GM12878 (cell line): Measurements from ENCODE around the gene DSE. TPM values are rescaled to one million over a fixed set of nuclear protein-coding genes. Genes with fewer than 3 reads are reported as not detected.

ENCODE experiments used
- ATAC-seq: fragments of 200-7000 bp; cut with Tn5 transposase; 3 replicates; pipeline ENCODE4 v1.9.1; 2020; ENCODE audit warnings: mild to moderate bottlenecking, moderate library complexity
- BruUV-seq: library from RNA; stranded (reverse); fragments of 400-500 nt; replicated peaks from 2 replicates; lab custom pipeline; 2021; lab: Mats Ljungman, UMichigan
- CTCF ChIA-PET: fragments of 300-600 bp; sonication (Branson Sonifier 250); formaldehyde crosslinking; extraction: SDS; loops from one replicate; lab custom pipeline; 2021; ENCODE audit warnings: inconsistent platforms; lab: Yijun Ruan, JAX
- POLR2A ChIA-PET: fragments of 350-600 bp; formaldehyde crosslinking; extraction: SDS; loops from one replicate; lab custom pipeline; 2021; ENCODE audit warnings: inconsistent platforms; lab: Charles Lee
- RAD21 ChIA-PET: fragments of 300-600 bp; sonication (Branson Sonifier 250); formaldehyde crosslinking; loops from one replicate; lab custom pipeline; 2023; ENCODE audit warnings: antibody characterized with exemption; ENCODE audit not compliant: unreplicated experiment; lab: Charles Lee
- SMC1A ChIA-PET: fragments of 300-600 bp; sonication (Branson Sonifier 250); formaldehyde crosslinking; loops from one replicate; lab custom pipeline; 2023; ENCODE audit not compliant: unreplicated experiment, uncharacterized antibody; lab: Charles Lee
- DNase-seq: peaks from one replicate; pipeline ENCODE4 v3.0.0-alpha.2; 2011; ENCODE audit warnings: low read depth, low spot score
- FAIRE-seq: peaks from 3 replicates; lab custom pipeline; 2011; peaks lifted over from hg19 to GRCh38; lab: Jason Lieb, UNC
- H2AFZ ChIP-seq: 2 replicates; pipeline ENCODE4 v1.6.0; 2011; ENCODE audit warnings: low read depth, low read length, control low read depth; ENCODE audit not compliant: control insufficient read depth
- H3K27ac ChIP-seq: 2 replicates; pipeline ENCODE4 v1.5.1; 2011; ENCODE audit warnings: control low read depth; ENCODE audit not compliant: control insufficient read depth, insufficient read depth
- H3K27me3 ChIP-seq, 2 experiments: replicated peaks in 1 of 2; 2 replicates each; pipeline versions ENCODE4 v1.6.0 to v1.6.1; 2011; ENCODE audit warnings: low read length in 1 of 2; ENCODE audit not compliant: control insufficient read depth in 2 of 2, insufficient read depth in 2 of 2
- H3K36me3 ChIP-seq, 2 experiments: 2 replicates each; pipeline ENCODE4 v1.5.1; 2011; ENCODE audit warnings: low read length in 1 of 2; ENCODE audit not compliant: control insufficient read depth in 2 of 2, insufficient read depth in 2 of 2
- H3K4me1 ChIP-seq: 2 replicates; pipeline ENCODE4 v1.6.1; 2011; ENCODE audit warnings: mild to moderate bottlenecking, low read length, moderate library complexity, mixed read lengths; ENCODE audit not compliant: control insufficient read depth, insufficient read depth
- H3K4me2 ChIP-seq: 2 replicates; pipeline ENCODE4 v1.6.0; 2011; ENCODE audit warnings: control low read depth; ENCODE audit not compliant: control insufficient read depth, insufficient read depth
- H3K4me3 ChIP-seq: fragments of 200-600 bp; sonication (generic); 2 replicates; pipeline ENCODE4 v1.5.1; 2016
- H3K79me2 ChIP-seq: 2 replicates; pipeline ENCODE4 v1.6.0; 2011; ENCODE audit warnings: low read length; ENCODE audit not compliant: control insufficient read depth, insufficient read depth
- H3K9ac ChIP-seq: 2 replicates; pipeline ENCODE4 v1.8.0; 2011; ENCODE audit warnings: low read length, control low read depth, mixed read lengths; ENCODE audit not compliant: control insufficient read depth, insufficient read depth
- H3K9me3 ChIP-seq: replicated peaks from 3 replicates; pipeline ENCODE4 v1.5.1; 2011; ENCODE audit warnings: mild to moderate bottlenecking, low read length; ENCODE audit not compliant: control insufficient read depth, insufficient read depth
- H4K20me1 ChIP-seq: 2 replicates; pipeline ENCODE4 v1.6.0; 2011; ENCODE audit not compliant: control insufficient read depth, insufficient read depth
- HDAC6 ChIP-seq: fragments of 200-600 bp; sonication (generic); IDR thresholded peaks from one replicate; pipeline ENCODE4 v1.8.0; 2017; ENCODE audit warnings: antibody characterized with exemption; ENCODE audit not compliant: unreplicated experiment
- MTA2 ChIP-seq: fragments of 450-650 bp; IDR thresholded peaks from 2 replicates; pipeline ENCODE4 v1.6.1; 2016; ENCODE audit warnings: low read depth, mild to moderate bottlenecking, moderate library complexity
- MYB ChIP-seq: fragments of 150-350 bp; IDR thresholded peaks from 2 replicates; pipeline ENCODE4 v1.6.1; 2014; ENCODE audit warnings: mild to moderate bottlenecking, low read depth, low read length, borderline replicate concordance
- NFYB ChIP-seq: IDR thresholded peaks from 2 replicates; pipeline ENCODE4 v1.6.1; 2011; ENCODE audit warnings: low read depth, mild to moderate bottlenecking, low read length, improper control_type of control experiment, moderate library complexity; ENCODE audit not compliant: insufficient read depth
- PAX8 ChIP-seq: fragments of 450-650 bp; IDR thresholded peaks from 2 replicates; pipeline ENCODE4 v1.6.1; 2017; ENCODE audit warnings: mild to moderate bottlenecking, moderate library complexity
- POLR2AphosphoS2 ChIP-seq: IDR thresholded peaks from 2 replicates; pipeline ENCODE4 v1.6.1; 2011; ENCODE audit warnings: low read depth, mild to moderate bottlenecking, low read length, improper control_type of control experiment, moderate library complexity
- SIN3A ChIP-seq: IDR thresholded peaks from 2 replicates; pipeline ENCODE4 v1.6.1; 2012; ENCODE audit warnings: low read depth, low read length, improper control_type of control experiment
- TARDBP ChIP-seq: IDR thresholded peaks from 2 replicates; pipeline ENCODE4 v1.6.1; 2016; ENCODE audit warnings: borderline replicate concordance
- WGBS: methylation state at CpG from one replicate; pipeline ENCODE4 v1.1.6; 2016; ENCODE audit warnings: low lambda C conversion rate; ENCODE audit not compliant: insufficient replicate concordance, insufficient coverage; ENCODE audit errors: missing lambda C conversion rate; 5-methylcytosine and 5-hydroxymethylcytosine counted together
- in situ Hi-C: fragments of 300-500 bp; cut with MboI; formaldehyde crosslinking; loops from 9 replicates; pipeline ENCODE4 v1.14.3; 2018; ENCODE audit warnings: mixed read lengths
- intact Hi-C: fragments of 100-400 bp; cut with micrococcal nuclease; formaldehyde crosslinking; loops from one replicate; pipeline ENCODE4 v1.14.2; 2022; ENCODE audit not compliant: unreplicated experiment
- polyA plus RNA-seq, 11 experiments: library from polyadenylated mRNA; depleted of rRNA in 4 of 11; unstranded in 6 of 11; stranded (reverse) in 5 of 11; fragments of >200 nt; fragmentation: Nextera tagmentation in 4 of 11; fragmentation: Illumina TruSeq in 1 of 11; extraction: Ambion mirVana in 4 of 11; extraction: Trizol in 1 of 11; gene quantifications; 1 replicate in 1 of 11; 2 replicates in 10 of 11; pipeline versions ENCODE4 v1.2.1 to v1.2.3, GENCODE V29; 2011 to 2016; ENCODE audit warnings: inconsistent platforms in 2 of 11, missing spikeins in 2 of 11, low read depth in 1 of 11
- total RNA-seq, 4 experiments: library from RNA; depleted of rRNA in 3 of 4; stranded (reverse); fragments of >200 nt in 3 of 4; fragmentation: Illumina TruSeq in 1 of 4; extraction: Trizol in 1 of 4; gene quantifications; 2 replicates each; pipeline versions ENCODE4 v1.2.1 to v1.2.3, GENCODE V29; 2013 to 2021
- TF ChIP-seq, protein P1 (sequence below): fragments of 150-350 bp; IDR thresholded peaks from 2 replicates; pipeline ENCODE4 v1.6.1; 2016; ENCODE audit warnings: low read depth, low read length
- TF ChIP-seq, protein P2 (sequence below): fragments of 450-650 bp; conservative IDR thresholded peaks from 2 replicates; pipeline ENCODE4 v1.6.1; 2017; ENCODE audit warnings: mild to moderate bottlenecking, moderate library complexity
- TF ChIP-seq, protein P3 (sequence below): fragments of 450-650 bp; IDR thresholded peaks from 2 replicates; pipeline ENCODE4 v1.6.1; 2017; ENCODE audit warnings: mild to moderate bottlenecking, low read depth, inconsistent platforms; ENCODE audit not compliant: poor library complexity, severe bottlenecking
- TF ChIP-seq, protein P4 (sequence below): fragments of 450-650 bp; IDR thresholded peaks from 2 replicates; pipeline ENCODE4 v1.6.1; 2017; ENCODE audit warnings: antibody characterized with exemption, mild to moderate bottlenecking, moderate library complexity

The DSE gene
- total and polyA plus RNA-seq, 10 of the 15 experiments (the other 5 are each of a cell fraction or from before 2014, with no cell fraction given) = 12.6 to 76.4 (median 43.0) TPM

DNA sequence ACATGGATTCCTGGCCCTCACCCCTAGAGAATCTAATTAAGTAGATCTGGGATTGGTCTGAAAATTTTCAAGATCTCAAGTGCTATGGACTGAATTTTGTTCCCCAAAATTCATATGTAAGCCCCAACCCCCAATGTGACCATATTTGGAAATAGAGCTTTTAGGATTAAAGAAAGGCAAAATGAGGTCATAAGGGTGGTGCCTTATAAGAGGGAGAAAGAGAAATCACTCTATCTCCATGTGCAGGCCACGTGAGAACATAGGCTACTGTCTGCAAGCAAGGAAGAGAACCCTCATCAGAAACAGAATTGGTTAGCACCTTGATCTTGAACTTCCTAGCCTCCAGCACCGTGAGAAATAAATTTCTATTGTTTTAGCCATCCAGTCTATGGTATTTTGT lies 8.5 kb upstream of the DSE start:
- Histone ChIP-seq H3K9ac (no peak overlapping the region), H3K4me1 (0 out of 2 replicates have a peak, but pooled peaks cover 2% of the 10 kb centered on the region), H3K4me3 (no peak overlapping the region), H3K27me3 (no peaks in the 10 kb centered on the region), H4K20me1 (no peaks in the 10 kb centered on the region), H3K36me3 (no peaks in the 10 kb centered on the region), H3K9me3 (no peaks in the 10 kb centered on the region), H2AFZ (no peak overlapping the region), H3K27ac (no peak overlapping the region), H3K4me2 (no peak overlapping the region), H3K79me2 (no peaks in the 10 kb centered on the region)
- ChIA-PET RAD21 (interaction anchor here (3.1 kb wide), 1 partner anchor 74 kb away, joined by 10 read pairs; no protein-coding TSS in a partner anchor), CTCF (interaction anchor here (1.1 to 2.1 kb wide), 4 partner anchors 9 to 74 kb away, joined by 3 to 7 read pairs (median 5); no protein-coding TSS in a partner anchor), POLR2A (interaction anchor here (1.2 to 1.5 kb wide), 2 partner anchors 9 to 33 kb away, joined by 3 to 7 read pairs; partner anchors contain the start of gene DSE), SMC1A (interaction anchor here (0.8 to 1.8 kb wide), 8 partner anchors 9 to 173 kb away, joined by 3 to 7 read pairs (median 3); partner anchors contain the start of gene DSE)
- in situ Hi-C loops = no loop called here
- no peak for FAIRE-seq
- ATAC-seq = no peak
- no TSS peak for BruUV-seq
- no peak for DNase-seq
- WGBS = 73% methylated on average over 2 of the region's 2 CpGs
- intact Hi-C loops = no loop called here
- TF ChIP-seq HDAC6 = no peak
- no peak for TF ChIP-seq POLR2AphosphoS2
- TF ChIP-seq, protein P1, sequence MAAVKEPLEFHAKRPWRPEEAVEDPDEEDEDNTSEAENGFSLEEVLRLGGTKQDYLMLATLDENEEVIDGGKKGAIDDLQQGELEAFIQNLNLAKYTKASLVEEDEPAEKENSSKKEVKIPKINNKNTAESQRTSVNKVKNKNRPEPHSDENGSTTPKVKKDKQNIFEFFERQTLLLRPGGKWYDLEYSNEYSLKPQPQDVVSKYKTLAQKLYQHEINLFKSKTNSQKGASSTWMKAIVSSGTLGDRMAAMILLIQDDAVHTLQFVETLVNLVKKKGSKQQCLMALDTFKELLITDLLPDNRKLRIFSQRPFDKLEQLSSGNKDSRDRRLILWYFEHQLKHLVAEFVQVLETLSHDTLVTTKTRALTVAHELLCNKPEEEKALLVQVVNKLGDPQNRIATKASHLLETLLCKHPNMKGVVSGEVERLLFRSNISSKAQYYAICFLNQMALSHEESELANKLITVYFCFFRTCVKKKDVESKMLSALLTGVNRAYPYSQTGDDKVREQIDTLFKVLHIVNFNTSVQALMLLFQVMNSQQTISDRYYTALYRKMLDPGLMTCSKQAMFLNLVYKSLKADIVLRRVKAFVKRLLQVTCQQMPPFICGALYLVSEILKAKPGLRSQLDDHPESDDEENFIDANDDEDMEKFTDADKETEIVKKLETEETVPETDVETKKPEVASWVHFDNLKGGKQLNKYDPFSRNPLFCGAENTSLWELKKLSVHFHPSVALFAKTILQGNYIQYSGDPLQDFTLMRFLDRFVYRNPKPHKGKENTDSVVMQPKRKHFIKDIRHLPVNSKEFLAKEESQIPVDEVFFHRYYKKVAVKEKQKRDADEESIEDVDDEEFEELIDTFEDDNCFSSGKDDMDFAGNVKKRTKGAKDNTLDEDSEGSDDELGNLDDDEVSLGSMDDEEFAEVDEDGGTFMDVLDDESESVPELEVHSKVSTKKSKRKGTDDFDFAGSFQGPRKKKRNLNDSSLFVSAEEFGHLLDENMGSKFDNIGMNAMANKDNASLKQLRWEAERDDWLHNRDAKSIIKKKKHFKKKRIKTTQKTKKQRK = no peak
- no peak for TF ChIP-seq MYB
- TF ChIP-seq PAX8 = no peak
- no peak for TF ChIP-seq NFYB
- TF ChIP-seq SIN3A = no peak
- TF ChIP-seq, protein P2, sequence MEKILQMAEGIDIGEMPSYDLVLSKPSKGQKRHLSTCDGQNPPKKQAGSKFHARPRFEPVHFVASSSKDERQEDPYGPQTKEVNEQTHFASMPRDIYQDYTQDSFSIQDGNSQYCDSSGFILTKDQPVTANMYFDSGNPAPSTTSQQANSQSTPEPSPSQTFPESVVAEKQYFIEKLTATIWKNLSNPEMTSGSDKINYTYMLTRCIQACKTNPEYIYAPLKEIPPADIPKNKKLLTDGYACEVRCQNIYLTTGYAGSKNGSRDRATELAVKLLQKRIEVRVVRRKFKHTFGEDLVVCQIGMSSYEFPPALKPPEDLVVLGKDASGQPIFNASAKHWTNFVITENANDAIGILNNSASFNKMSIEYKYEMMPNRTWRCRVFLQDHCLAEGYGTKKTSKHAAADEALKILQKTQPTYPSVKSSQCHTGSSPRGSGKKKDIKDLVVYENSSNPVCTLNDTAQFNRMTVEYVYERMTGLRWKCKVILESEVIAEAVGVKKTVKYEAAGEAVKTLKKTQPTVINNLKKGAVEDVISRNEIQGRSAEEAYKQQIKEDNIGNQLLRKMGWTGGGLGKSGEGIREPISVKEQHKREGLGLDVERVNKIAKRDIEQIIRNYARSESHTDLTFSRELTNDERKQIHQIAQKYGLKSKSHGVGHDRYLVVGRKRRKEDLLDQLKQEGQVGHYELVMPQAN = no peak
- TF ChIP-seq MTA2 = no peak
- no peak for TF ChIP-seq TARDBP
- TF ChIP-seq, protein P3, sequence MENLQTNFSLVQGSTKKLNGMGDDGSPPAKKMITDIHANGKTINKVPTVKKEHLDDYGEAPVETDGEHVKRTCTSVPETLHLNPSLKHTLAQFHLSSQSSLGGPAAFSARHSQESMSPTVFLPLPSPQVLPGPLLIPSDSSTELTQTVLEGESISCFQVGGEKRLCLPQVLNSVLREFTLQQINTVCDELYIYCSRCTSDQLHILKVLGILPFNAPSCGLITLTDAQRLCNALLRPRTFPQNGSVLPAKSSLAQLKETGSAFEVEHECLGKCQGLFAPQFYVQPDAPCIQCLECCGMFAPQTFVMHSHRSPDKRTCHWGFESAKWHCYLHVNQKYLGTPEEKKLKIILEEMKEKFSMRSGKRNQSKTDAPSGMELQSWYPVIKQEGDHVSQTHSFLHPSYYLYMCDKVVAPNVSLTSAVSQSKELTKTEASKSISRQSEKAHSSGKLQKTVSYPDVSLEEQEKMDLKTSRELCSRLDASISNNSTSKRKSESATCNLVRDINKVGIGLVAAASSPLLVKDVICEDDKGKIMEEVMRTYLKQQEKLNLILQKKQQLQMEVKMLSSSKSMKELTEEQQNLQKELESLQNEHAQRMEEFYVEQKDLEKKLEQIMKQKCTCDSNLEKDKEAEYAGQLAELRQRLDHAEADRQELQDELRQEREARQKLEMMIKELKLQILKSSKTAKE = no peak
- TF ChIP-seq, protein P4, sequence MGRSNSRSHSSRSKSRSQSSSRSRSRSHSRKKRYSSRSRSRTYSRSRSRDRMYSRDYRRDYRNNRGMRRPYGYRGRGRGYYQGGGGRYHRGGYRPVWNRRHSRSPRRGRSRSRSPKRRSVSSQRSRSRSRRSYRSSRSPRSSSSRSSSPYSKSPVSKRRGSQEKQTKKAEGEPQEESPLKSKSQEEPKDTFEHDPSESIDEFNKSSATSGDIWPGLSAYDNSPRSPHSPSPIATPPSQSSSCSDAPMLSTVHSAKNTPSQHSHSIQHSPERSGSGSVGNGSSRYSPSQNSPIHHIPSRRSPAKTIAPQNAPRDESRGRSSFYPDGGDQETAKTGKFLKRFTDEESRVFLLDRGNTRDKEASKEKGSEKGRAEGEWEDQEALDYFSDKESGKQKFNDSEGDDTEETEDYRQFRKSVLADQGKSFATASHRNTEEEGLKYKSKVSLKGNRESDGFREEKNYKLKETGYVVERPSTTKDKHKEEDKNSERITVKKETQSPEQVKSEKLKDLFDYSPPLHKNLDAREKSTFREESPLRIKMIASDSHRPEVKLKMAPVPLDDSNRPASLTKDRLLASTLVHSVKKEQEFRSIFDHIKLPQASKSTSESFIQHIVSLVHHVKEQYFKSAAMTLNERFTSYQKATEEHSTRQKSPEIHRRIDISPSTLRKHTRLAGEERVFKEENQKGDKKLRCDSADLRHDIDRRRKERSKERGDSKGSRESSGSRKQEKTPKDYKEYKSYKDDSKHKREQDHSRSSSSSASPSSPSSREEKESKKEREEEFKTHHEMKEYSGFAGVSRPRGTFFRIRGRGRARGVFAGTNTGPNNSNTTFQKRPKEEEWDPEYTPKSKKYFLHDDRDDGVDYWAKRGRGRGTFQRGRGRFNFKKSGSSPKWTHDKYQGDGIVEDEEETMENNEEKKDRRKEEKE = no peak
